ENCODE measurements around the gene FBXL14.
A peak's percentile ranks its signal among the peaks of the same experiment; 100 is the strongest.
"Not testable (repeated sequence)": the region's sequence is repeated elsewhere in the genome, so short reads cannot be mapped to it uniquely, and the experiment has no call there.

FBXL14 gene

GRCh38 chr12:1605129-1606020 is 11.0 kb upstream of the FBXL14 start:
- ChIA-PET POLR2A (interaction anchor here (1.0 to 2.2 kb wide), 7 partner anchors 10 to 487 kb away, joined by 3 to 11 read pairs (median 7); partner anchors contain the start of genes FBXL14 and WNT5B), CTCF (interaction anchor here (0.6 to 2.2 kb wide), 11 partner anchors 13 to 1035 kb away, joined by 3 to 24 read pairs (median 4); partner anchors contain the start of gene WNT5B)
- peak; percentile 79 for DNase-seq (ENCODE audit: extremely low spot score)
- TF ChIP-seq SP1 (IDR thresholded peaks at IDR 0.05) (no peak), TARDBP (IDR thresholded peaks at IDR 0.05) (peak; percentile 73)

GRCh38 chr12:1604464-1604863 is 10.1 kb upstream of the FBXL14 start:
- POLR2A ChIA-PET: interaction anchor here (1.9 to 2.2 kb wide), 3 partner anchors 11 to 487 kb away, joined by 8 to 11 read pairs (median 10); partner anchors contain the start of gene WNT5B

DNA sequence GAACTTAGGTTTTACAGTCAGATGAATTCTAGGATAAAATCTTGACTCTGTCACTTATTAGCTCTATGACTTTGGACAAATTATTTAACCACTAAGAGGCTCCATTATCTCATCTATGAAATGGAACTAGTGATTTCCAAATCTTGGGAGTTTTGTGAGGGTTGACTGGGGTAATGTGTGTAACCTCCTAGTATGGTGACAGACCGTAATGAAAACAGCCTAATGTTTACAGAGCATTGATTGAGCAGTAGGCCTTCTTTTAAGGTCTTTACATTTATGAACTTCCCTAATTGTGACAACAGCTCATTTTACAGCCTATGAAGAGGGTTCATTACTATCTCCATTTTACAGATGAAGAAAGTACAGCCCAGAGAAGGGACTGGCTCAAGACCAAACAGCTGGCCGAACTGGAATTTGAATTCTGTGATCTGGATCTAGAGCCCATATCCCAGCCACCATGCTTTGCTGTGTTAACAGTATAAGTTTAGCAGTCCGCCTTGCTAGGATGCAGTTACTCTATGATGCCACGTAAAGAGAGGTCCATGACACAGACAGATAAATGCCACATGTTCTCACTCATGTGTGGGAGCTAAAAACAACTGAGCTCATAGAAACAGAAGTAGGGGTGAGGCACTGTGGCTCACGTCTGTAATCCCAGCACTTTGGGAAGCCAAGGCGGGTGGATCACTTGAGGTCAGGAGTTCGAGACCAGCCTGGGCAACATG is 9.1 kb upstream of the FBXL14 start:
- CTCF ChIA-PET: interaction anchor here (0.8 to 3.1 kb wide), 6 partner anchors 11 to 488 kb away, joined by 3 to 10 read pairs (median 4); no protein-coding TSS in a partner anchor
- TF ChIP-seq ARNT (IDR thresholded peaks at IDR 0.05) (no peak), L3MBTL2 (conservative IDR thresholded peaks at IDR 0.05) (no peak), ZNF384 (IDR thresholded peaks at IDR 0.05) (no peak), SUZ12 (IDR thresholded peaks at IDR 0.05) (no peak), SP1 (IDR thresholded peaks at IDR 0.05) (no peak), NFRKB (IDR thresholded peaks at IDR 0.05) (no peak), FOXM1 (IDR thresholded peaks at IDR 0.05; ENCODE audit: borderline replicate concordance) (no peak), BHLHE40 (IDR thresholded peaks at IDR 0.05; ENCODE audit: borderline replicate concordance) (no peak), HDGF (IDR thresholded peaks at IDR 0.05; ENCODE audit: borderline replicate concordance) (no peak), LEF1 (IDR thresholded peaks at IDR 0.05; ENCODE audit: borderline replicate concordance) (no peak), TARDBP (IDR thresholded peaks at IDR 0.05) (no peak), ELF4 (IDR thresholded peaks at IDR 0.05) (no peak), FOXK2 (IDR thresholded peaks at IDR 0.05) (no peak)
- TF ChIP-seq, protein P1, sequence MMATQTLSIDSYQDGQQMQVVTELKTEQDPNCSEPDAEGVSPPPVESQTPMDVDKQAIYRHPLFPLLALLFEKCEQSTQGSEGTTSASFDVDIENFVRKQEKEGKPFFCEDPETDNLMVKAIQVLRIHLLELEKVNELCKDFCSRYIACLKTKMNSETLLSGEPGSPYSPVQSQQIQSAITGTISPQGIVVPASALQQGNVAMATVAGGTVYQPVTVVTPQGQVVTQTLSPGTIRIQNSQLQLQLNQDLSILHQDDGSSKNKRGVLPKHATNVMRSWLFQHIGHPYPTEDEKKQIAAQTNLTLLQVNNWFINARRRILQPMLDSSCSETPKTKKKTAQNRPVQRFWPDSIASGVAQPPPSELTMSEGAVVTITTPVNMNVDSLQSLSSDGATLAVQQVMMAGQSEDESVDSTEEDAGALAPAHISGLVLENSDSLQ (IDR thresholded peaks at IDR 0.05): no peak
- DNase-seq (ENCODE audit: extremely low spot score): no peak
- POLR2A ChIA-PET: interaction anchor here (0.6 to 1.3 kb wide), 4 partner anchors 10 to 28 kb away, joined by 3 read pairs; no protein-coding TSS in a partner anchor

More at GRCh38 chr12:1604464-1604863, 10.1 kb upstream of the FBXL14 start:
- no peak for DNase-seq (ENCODE audit: extremely low spot score)
- TF ChIP-seq TARDBP (IDR thresholded peaks at IDR 0.05): no peak
- TF ChIP-seq ELF4 (IDR thresholded peaks at IDR 0.05): no peak
- TF ChIP-seq BHLHE40 (IDR thresholded peaks at IDR 0.05; ENCODE audit: borderline replicate concordance): no peak
- TF ChIP-seq L3MBTL2 (conservative IDR thresholded peaks at IDR 0.05): no peak
- no peak for TF ChIP-seq HDGF (IDR thresholded peaks at IDR 0.05; ENCODE audit: borderline replicate concordance)
- no peak for TF ChIP-seq SUZ12 (IDR thresholded peaks at IDR 0.05)
- no peak for TF ChIP-seq SP1 (IDR thresholded peaks at IDR 0.05)
- TF ChIP-seq, protein P1 (IDR thresholded peaks at IDR 0.05): no peak
- no peak for TF ChIP-seq ARNT (IDR thresholded peaks at IDR 0.05)
- no peak for TF ChIP-seq FOXK2 (IDR thresholded peaks at IDR 0.05)
- TF ChIP-seq FOXM1 (IDR thresholded peaks at IDR 0.05; ENCODE audit: borderline replicate concordance): no peak
- CTCF ChIA-PET: interaction anchor here (0.6 to 2.2 kb wide), 5 partner anchors 12 to 486 kb away, joined by 3 to 24 read pairs (median 5); partner anchors contain the start of gene WNT5B

- POLR2A ChIA-PET: interaction anchor here (0.6 to 1.3 kb wide), 2 partner anchors 9 to 10 kb away, joined by 3 read pairs; no protein-coding TSS in a partner anchor
Observed at GRCh38 chr12:1602706-1603105, 8.3 kb upstream of the FBXL14 start.

GRCh38 chr12:1598757-1599156 is 4.4 kb upstream of the FBXL14 start:
- ChIA-PET CTCF (no interaction called here), POLR2A (no interaction called here)
- no peak for DNase-seq (ENCODE audit: extremely low spot score)
- TF ChIP-seq LEF1 (IDR thresholded peaks at IDR 0.05; ENCODE audit: borderline replicate concordance) (no peak), FOXM1 (IDR thresholded peaks at IDR 0.05; ENCODE audit: borderline replicate concordance) (no peak), SUZ12 (IDR thresholded peaks at IDR 0.05) (no peak), FOXK2 (IDR thresholded peaks at IDR 0.05) (no peak), SP1 (IDR thresholded peaks at IDR 0.05) (no peak), NFRKB (IDR thresholded peaks at IDR 0.05) (no peak), ZNF384 (IDR thresholded peaks at IDR 0.05) (no peak), ARNT (IDR thresholded peaks at IDR 0.05) (no peak), BHLHE40 (IDR thresholded peaks at IDR 0.05; ENCODE audit: borderline replicate concordance) (no peak), TARDBP (IDR thresholded peaks at IDR 0.05) (no peak), L3MBTL2 (conservative IDR thresholded peaks at IDR 0.05) (no peak)
- TF ChIP-seq, protein P1 (IDR thresholded peaks at IDR 0.05): no peak

More at GRCh38 chr12:1602706-1603105, 8.3 kb upstream of the FBXL14 start:
- CTCF ChIA-PET: interaction anchor here (0.8 to 3.1 kb wide), 6 partner anchors 12 to 487 kb away, joined by 3 to 10 read pairs (median 4); no protein-coding TSS in a partner anchor
- DNase-seq (ENCODE audit: extremely low spot score): not testable (repeated sequence)

Measured in HEK293T (cell line).